Tongue (tissue), 2 donors: ENCODE results near the gene S100A4. TPM values are rescaled to one million over a fixed set of nuclear protein-coding genes. Genes with fewer than 3 reads are reported as not detected.
A peak's percentile ranks its signal among the peaks of the same experiment; 100 is the strongest.
"Not testable (repeated sequence)": the region's sequence is repeated elsewhere in the genome, so short reads cannot be mapped to it uniquely, and the experiment has no call there.

Source experiments
- DNase-seq: peaks from one replicate; pipeline ENCODE4 v3.0.0-alpha.2; 2015
- total RNA-seq: library from RNA; depleted of rRNA; stranded (reverse); fragments of >200 nt; gene quantifications from one replicate; pipeline ENCODE4 v1.2.3, GENCODE V29; 2014

The S100A4 gene
- total RNA-seq, 1 donor from 2014 or later, result 160 TPM

GRCh38 chr1:153566414-153567371 is 21.1 kb upstream of the S100A4 start:
- peak; percentile 97 for DNase-seq

DNA sequence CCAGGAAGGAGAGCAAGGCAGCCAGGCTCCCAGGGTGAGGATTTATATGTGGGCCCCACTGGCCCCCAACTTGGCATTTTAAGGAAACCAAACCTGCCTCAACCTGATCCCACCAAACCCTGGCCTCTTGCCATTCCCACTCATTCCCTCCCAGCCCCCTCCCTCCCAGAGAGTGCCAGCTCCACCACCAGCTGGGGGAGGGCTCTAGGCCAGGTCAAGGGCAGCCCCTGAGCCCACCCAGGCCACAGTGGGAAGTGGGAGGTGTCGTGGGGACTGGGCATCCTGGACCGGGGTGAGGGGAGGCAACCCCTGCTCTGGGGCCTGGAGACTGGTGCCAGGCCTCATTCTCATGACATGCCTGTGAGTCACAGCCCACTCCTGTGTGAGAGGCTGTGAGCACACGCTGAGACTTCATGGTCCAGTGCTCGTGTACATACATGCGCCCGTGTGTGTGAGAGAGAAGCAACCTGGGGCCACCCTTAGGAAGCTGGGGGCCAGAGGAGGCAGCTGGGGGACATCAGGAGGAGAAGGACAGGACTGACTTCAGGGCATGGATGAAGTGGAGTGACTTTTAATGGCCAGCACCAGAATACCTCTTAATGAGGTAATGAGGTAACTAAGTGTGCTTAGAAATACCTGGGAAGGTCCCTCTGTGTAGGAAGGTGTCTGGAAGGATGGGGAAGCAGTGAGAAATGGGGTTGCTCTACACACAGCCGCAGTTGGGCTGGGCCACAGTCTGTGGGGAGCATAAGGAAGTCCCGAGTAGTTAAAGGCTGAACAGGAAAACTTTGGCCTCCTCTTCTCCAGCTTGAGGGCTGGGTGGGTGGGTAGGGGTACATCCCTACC is 20.1 kb upstream of the S100A4 start, which contains the start of gene S100A2:
S100A2 (minus strand) TSS at position 316 of the 846 bp plus-strand sequence. CDS start 1,967 bp downstream, outside the sequence.
- DNase-seq, result peak; percentile 68

DNA sequence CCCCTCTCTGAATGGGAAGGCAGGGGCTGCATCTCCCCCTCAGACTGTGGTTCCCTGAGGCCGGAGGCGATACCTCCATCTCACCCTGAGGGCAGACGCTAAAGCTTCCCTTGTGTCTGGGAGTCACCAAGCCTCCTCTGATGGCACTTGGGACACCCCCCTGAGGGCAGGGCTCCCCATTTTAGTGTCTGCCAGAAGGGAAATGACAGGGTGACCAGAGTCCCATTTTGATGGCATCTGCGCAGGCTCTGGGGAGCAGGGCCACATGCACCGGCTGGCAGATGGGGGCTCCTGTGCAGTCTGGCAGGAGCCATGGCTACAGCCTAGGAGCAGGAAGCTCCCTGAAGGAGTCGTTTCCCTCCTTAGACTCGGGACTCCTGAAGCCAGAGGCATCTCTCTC is 18.4 kb upstream of the S100A4 start:
- no peak for DNase-seq

- DNase-seq, result no peak
Observed at GRCh38 chr1:153563483-153563901, 17.9 kb upstream of the S100A4 start.

DNA sequence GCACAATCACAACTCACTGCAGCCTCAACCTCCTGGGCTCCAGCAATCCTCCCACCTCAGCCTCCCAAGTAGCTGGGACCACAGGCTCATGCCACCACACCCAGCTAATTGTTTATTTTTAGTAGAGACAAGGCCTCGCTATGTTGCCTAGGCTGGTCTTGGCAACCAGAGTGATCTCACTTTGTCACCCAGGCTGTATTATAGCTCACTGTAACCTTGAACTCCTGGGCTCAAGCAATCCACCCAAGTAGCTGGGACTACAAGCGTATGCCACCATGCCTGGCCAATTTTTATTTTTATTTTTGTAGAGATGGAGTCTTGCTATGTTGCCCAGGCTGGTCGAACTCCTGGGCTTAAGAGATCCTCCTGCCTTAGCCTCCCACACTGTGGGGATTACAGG is 16.4 kb upstream of the S100A4 start:
- not testable (repeated sequence) for DNase-seq

DNA sequence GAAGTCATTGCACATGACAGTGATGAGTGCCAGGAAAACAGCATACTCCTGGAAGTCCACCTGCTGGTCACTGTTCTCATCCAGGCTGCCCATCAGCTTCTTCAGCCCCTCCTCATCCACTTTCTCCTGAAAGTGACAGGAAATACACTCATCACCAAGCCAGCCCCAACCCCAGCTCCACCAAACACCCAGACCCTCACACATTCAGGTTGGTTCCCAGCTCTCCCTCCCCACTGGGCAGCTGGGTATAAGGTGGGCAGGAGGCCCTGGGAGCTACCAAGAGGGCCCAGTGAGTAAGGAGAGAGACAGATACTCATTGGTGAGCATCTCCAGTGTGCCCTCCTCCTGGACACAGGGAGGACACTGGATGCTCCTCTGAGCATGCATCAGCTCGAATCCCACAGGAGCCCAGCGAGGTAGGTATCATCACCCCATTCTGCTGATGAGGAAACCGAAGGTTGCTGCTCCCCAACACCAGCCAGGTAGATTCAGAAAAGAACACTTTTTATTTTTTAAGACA is 15.9 kb upstream of the S100A4 start:
- DNase-seq, result no peak

GRCh38 chr1:153560771-153561465 is 15.3 kb upstream of the S100A4 start:
- DNase-seq, result no peak

GRCh38 chr1:153560241-153560640 is 14.6 kb upstream of the S100A4 start:
- no peak for DNase-seq

GRCh38 chr1:153557877-153558276 is 12.3 kb upstream of the S100A4 start:
- DNase-seq, result no peak

GRCh38 chr1:153556348-153556747 is 10.7 kb upstream of the S100A4 start:
- no peak for DNase-seq

DNA sequence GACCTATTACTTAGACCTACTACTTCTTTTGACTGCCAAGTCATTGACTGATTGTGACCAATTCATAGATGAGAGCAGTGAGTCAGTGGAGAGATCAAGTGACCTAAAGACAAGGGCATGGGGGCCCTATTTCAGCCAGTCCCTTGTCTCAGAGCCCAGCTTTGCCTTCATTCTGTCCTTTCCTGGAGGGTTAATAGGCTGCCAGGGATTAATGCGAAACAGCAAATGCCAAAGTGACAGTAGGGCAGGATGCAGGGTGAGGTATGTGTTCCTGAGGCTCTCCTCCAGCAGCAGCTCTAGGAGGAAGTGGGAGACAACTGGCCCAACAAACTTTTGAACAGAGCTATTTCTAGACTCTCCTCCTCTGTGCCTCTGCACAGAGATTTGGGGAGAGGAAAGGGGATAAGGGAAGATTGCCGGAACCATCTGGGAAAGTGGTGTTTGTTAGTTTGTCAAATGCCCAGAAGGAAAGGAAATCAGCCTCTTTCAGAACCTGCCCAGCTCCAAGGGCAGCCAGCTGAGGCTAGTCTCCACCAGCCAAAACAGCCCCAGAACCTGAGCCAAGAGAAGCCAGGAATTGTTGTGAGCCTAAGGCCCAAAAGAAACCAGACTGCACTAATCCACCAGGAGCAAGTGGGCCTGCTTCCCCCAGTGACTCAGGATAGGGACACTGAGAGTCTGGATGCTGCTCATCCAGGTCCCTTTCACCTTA is 8.4 kb upstream of the S100A4 start:
- peak; percentile 43 for DNase-seq

- DNase-seq, result no peak
Observed at GRCh38 chr1:153553096-153553495, 7.5 kb upstream of the S100A4 start.

- no peak for DNase-seq
Observed at GRCh38 chr1:153552335-153552734, 6.7 kb upstream of the S100A4 start.

- no peak for DNase-seq
Observed at GRCh38 chr1:153550827-153551500, 5.4 kb upstream of the S100A4 start.

- DNase-seq, result no peak
Observed at GRCh38 chr1:153550398-153550758, 4.8 kb upstream of the S100A4 start.

GRCh38 chr1:153549741-153550397 is 4.3 kb upstream of the S100A4 start:
- no peak for DNase-seq

DNA sequence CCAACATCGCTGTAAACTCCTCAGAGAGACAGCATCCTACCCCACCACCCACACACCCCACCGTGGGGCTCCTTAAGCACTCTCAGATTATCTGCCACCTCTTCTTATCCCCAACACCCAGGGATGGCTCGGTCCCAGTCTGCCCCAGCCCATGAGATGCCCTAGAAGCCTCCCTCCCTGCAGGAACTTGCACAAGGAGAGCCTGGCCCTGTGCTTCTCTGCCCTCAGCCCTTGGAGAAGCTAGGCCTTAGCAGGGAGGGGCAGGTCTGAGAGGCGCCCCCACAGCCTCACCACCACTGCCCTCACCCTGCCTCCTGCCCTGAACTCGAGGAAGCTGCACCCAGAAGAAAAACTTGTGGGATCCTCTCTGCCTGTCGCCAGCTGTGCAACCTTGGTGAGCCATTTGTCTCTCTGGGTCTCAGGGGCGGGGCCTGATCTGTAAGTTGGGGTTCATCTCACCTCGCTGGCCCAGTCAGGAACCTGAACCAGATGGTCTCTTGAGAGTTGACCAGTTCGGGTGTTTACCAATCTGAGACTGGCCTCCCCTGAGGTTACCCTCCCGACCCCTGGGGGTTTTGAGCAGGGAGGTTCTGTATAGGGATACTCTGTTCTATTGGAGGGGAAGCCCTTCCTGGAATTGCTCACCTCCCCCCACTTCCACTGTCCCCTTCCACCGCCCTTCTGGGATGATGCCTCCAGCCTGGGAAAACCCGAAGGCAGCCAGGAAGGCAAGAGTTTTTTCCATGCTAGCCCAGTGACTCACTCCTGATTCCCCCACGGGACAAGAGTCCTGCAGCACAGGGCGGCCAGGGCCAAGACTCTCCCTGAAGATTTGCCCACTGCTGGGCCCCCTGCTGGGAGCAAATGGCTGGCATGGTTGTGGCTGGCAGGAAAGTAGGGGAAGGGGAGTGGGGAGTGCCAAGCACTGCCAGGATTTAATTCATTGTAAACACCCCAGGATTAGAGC is 3.4 kb upstream of the S100A4 start, which contains the start of gene S100A3:
S100A3 (minus strand) TSS at position 537 of the 967 bp plus-strand sequence. CDS start 773 bp downstream, outside the sequence.
- no peak for DNase-seq
